Activated gamma-delta T cell (primary cell): ENCODE data around the gene LDLRAD4.
"Not testable (repeated sequence)": the region's sequence is repeated elsewhere in the genome, so short reads cannot be mapped to it uniquely, and the experiment has no call there.

Experiments
- DNase-seq: peaks from one replicate; lab custom pipeline; 2025; lab: John Stamatoyannopoulos, UW

The LDLRAD4 gene

GRCh38 chr18:13336841-13337240 is 118.3 kb downstream of the LDLRAD4 start:
- no peak for DNase-seq

- DNase-seq = no peak
Measured at GRCh38 chr18:13337369-13337768, 118.8 kb downstream of the LDLRAD4 start.

GRCh38 chr18:13338318-13338717 is 119.8 kb downstream of the LDLRAD4 start:
- no peak for DNase-seq

- no peak for DNase-seq
Measured at GRCh38 chr18:13339653-13340052, 121.1 kb downstream of the LDLRAD4 start.

GRCh38 chr18:13346449-13346848 is 127.9 kb downstream of the LDLRAD4 start:
- not testable (repeated sequence) for DNase-seq

GRCh38 chr18:13353084-13353823 is 134.7 kb downstream of the LDLRAD4 start:
- DNase-seq = no peak

- DNase-seq = no peak
Measured at GRCh38 chr18:13354402-13354801, 135.8 kb downstream of the LDLRAD4 start.

- no peak for DNase-seq
Measured at GRCh38 chr18:13356032-13356431, 137.5 kb downstream of the LDLRAD4 start.

GRCh38 chr18:13357289-13357688 is 138.7 kb downstream of the LDLRAD4 start:
- no peak for DNase-seq

GRCh38 chr18:13359210-13359609 is 140.7 kb downstream of the LDLRAD4 start:
- no peak for DNase-seq

GRCh38 chr18:13361431-13361830 is 142.9 kb downstream of the LDLRAD4 start:
- DNase-seq = no peak

- DNase-seq = no peak
Measured at GRCh38 chr18:13362051-13362450, 143.5 kb downstream of the LDLRAD4 start.

- DNase-seq = no peak
Measured at GRCh38 chr18:13362607-13363006, 144.0 kb downstream of the LDLRAD4 start.

GRCh38 chr18:13363359-13363758 is 144.8 kb downstream of the LDLRAD4 start:
- DNase-seq = no peak

GRCh38 chr18:13364721-13365205 is 146.2 kb downstream of the LDLRAD4 start:
- DNase-seq = no peak

GRCh38 chr18:13366131-13366530 is 147.6 kb downstream of the LDLRAD4 start:
- no peak for DNase-seq

GRCh38 chr18:13366541-13366940 is 148.0 kb downstream of the LDLRAD4 start:
- DNase-seq = no peak

GRCh38 chr18:13366962-13367892 is 148.7 kb downstream of the LDLRAD4 start:
- no peak for DNase-seq

- DNase-seq = no peak
Measured at GRCh38 chr18:13368080-13368813, 149.7 kb downstream of the LDLRAD4 start.

- no peak for DNase-seq
Measured at GRCh38 chr18:13369353-13369752, 150.8 kb downstream of the LDLRAD4 start.

GRCh38 chr18:13369756-13370510 is 151.4 kb downstream of the LDLRAD4 start:
- DNase-seq = no peak
